ENCODE measurements around the gene RTP3. TPM values are rescaled to one million over a fixed set of nuclear protein-coding genes. Genes with fewer than 3 reads are reported as not detected.

Gene RTP3
- total RNA-seq, 4 donors from 2014 or later = not detected

DNA sequence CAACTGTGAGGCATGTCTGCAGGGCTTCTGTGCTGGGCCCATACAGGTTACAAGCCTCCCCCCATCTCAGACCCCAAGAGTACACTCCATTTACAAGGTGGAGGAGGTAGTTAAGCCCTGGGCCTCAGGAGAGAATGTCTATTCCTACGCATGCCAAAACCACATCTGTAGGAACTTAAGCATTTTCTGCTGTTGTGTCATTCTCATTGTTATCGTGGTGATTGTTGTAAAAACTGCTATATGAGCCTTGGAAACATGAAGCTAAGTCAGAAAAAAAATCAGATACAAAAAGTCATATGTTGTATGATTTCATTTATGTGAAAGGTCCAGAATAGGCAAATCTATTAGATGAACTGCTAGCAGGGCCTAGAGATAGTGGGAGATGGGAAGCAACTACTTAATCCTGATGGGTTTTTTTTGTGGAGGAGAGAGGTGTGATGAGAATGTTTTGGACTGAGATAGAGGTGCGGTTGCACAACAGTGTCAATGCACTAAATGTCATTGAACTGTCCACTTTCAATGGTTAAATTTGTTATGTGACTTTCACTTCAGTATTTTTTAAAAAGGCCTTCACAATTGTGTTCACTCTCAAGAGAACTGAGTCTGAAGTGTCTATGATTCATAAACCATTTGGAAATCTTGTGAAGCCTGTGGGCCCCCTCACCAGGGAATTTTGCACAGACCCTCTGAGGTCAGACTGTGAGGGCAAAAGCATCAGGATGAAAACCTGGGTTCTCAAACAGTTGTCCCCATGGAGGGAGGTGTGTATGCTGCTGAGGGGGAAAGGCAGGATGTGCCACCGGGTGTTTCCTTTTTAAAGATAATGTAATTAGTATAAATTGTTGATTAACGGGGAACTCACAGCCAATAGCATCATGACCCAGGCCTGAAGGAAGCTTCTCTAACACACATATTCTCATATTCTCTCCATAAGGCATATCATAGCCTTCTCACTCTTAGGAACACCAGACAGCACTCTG is 3.2 kb downstream of the RTP3 start:
- 80 to 84% methylated on average over 5 of the region's 5 CpGs for WGBS, 2 donors
- no peaks in the 10 kb centered on the region for H3K9me3 ChIP-seq
- DNase-seq = no peak
- no peak overlapping the region for H3K27ac ChIP-seq
- TF ChIP-seq, protein P1, sequence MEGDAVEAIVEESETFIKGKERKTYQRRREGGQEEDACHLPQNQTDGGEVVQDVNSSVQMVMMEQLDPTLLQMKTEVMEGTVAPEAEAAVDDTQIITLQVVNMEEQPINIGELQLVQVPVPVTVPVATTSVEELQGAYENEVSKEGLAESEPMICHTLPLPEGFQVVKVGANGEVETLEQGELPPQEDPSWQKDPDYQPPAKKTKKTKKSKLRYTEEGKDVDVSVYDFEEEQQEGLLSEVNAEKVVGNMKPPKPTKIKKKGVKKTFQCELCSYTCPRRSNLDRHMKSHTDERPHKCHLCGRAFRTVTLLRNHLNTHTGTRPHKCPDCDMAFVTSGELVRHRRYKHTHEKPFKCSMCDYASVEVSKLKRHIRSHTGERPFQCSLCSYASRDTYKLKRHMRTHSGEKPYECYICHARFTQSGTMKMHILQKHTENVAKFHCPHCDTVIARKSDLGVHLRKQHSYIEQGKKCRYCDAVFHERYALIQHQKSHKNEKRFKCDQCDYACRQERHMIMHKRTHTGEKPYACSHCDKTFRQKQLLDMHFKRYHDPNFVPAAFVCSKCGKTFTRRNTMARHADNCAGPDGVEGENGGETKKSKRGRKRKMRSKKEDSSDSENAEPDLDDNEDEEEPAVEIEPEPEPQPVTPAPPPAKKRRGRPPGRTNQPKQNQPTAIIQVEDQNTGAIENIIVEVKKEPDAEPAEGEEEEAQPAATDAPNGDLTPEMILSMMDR (IDR thresholded peaks at IDR 0.05) = no peak
- no peak for TF ChIP-seq POLR2A (IDR thresholded peaks at IDR 0.05)
- H3K4me1 ChIP-seq = peaks cover 3 to 4% of the 10 kb centered on the region in 2 donors
- intact Hi-C loops (cut with DNase I) = no loop called here
- no peaks in the 10 kb centered on the region for H3K27me3 ChIP-seq
- no peak overlapping the region for H3K4me3 ChIP-seq (replicated peaks in 1 of 3)
- H3K36me3 ChIP-seq = no peaks in the 10 kb centered on the region

DNA sequence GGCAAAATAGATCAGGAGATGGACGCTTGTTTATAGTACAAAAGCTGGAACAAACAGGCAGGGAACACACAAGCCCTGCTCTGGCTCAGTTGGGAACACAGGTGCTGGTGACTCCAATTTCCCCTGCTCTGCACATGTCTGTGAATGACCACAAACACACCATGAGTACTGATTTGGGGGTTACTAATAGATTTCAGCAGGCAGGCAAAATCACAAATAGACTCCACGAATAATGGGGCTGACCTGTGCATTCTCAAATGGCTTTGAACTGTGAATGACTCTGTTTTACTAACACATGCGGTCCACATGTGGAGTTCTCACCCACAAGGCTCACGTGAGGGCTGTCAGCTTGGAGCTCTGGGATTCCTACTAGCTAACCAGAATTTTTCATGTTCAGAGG is 3.9 kb downstream of the RTP3 start:
- Histone ChIP-seq H3K4me3 (replicated peaks in 1 of 3) (no peak overlapping the region), H3K36me3 (no peaks in the 10 kb centered on the region), H3K27me3 (no peaks in the 10 kb centered on the region), H3K27ac (no peak overlapping the region), H3K9me3 (no peaks in the 10 kb centered on the region), H3K4me1 (no peaks in the 10 kb centered on the region)
- TF ChIP-seq POLR2A (IDR thresholded peaks at IDR 0.05) = no peak
- TF ChIP-seq, protein P1 (IDR thresholded peaks at IDR 0.05) = no peak
- WGBS, 2 donors = 77 to 82% methylated on average over 4 of the region's 4 CpGs
- DNase-seq = no peak
- intact Hi-C loops (cut with DNase I) = no loop called here

DNA sequence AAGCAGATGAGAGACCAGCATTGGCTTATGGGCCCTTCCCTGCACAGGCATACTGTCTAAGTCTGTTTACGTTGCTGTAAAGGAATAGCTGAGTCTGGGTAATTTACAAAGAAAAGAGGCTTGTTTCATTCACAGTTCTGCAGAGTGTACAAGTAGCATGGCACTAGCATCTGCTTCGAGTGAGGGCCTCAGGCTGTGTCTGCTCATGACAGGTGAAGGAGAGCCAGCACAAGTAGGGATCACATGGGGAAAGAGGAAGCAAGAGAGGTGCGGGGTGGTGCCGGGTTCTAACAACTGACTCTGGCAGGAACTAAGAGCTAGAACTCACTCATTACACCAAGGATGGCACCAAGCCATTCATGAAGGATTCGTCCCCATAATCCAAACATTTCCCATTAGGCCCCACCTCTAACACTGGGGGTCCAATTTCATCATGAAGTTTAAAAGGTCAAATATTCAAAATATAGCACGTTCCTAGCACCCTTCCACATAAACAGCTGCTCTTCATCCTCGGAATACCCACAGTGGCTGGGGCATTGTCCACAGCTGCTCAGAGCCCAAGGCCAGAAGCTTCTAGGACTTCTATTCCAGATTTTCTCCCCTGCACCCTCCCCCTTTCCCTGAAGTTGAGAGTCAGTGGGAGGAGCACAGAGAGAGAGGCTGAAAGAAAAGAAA is 5.6 kb downstream of the RTP3 start:
- H3K27me3 ChIP-seq = no peaks in the 10 kb centered on the region
- intact Hi-C loops (cut with DNase I) = no loop called here
- no peak overlapping the region for H3K27ac ChIP-seq
- H3K4me3 ChIP-seq (replicated peaks in 1 of 3) = no peak overlapping the region
- no peak for TF ChIP-seq POLR2A (IDR thresholded peaks at IDR 0.05)
- TF ChIP-seq, protein P1 (IDR thresholded peaks at IDR 0.05) = no peak
- DNase-seq = no peak
- H3K36me3 ChIP-seq = no peaks in the 10 kb centered on the region
- WGBS, 2 donors = 82 to 87% methylated on average over 7 of the region's 7 CpGs
- H3K9me3 ChIP-seq = no peaks in the 10 kb centered on the region
- H3K4me1 ChIP-seq = no peaks in the 10 kb centered on the region

GRCh38 chr3:46504789-46505188 is 7.0 kb downstream of the RTP3 start:
- WGBS, 2 donors = 77 to 91% methylated on average over 5 of the region's 5 CpGs

More at GRCh38 chr3:46504789-46505188, 7.0 kb downstream of the RTP3 start:
- H3K4me3 ChIP-seq (replicated peaks in 1 of 3) = no peak overlapping the region
- no peaks in the 10 kb centered on the region for H3K27me3 ChIP-seq
- intact Hi-C loops (cut with DNase I) = no loop called here
- H3K4me1 ChIP-seq = no peaks in the 10 kb centered on the region
- H3K9me3 ChIP-seq = no peaks in the 10 kb centered on the region
- no peak for DNase-seq
- TF ChIP-seq POLR2A (IDR thresholded peaks at IDR 0.05) = no peak
- TF ChIP-seq, protein P1 (IDR thresholded peaks at IDR 0.05) = no peak
- H3K36me3 ChIP-seq = no peaks in the 10 kb centered on the region
- no peak overlapping the region for H3K27ac ChIP-seq

All from thyroid gland (tissue), 4 donors.